Measurements from ENCODE around the gene CR1.
"Not testable (repeated sequence)": the region's sequence is repeated elsewhere in the genome, so short reads cannot be mapped to it uniquely, and the experiment has no call there.

Gene CR1

GRCh38 chr1:207690551-207690950 lies 194.6 kb downstream of the CR1 start:
- H3K27ac ChIP-seq; DNase-seq; H3K36me3 ChIP-seq; H3K9me3 ChIP-seq (ENCODE audit: severe bottlenecking); H3K4me3 ChIP-seq (ENCODE audit: low read depth, low read length): not testable (repeated sequence)
- peaks cover 50% of the 10 kb centered on the region for H3K27me3 ChIP-seq (ENCODE audit: insufficient read depth, low read depth, severe bottlenecking)

DNA sequence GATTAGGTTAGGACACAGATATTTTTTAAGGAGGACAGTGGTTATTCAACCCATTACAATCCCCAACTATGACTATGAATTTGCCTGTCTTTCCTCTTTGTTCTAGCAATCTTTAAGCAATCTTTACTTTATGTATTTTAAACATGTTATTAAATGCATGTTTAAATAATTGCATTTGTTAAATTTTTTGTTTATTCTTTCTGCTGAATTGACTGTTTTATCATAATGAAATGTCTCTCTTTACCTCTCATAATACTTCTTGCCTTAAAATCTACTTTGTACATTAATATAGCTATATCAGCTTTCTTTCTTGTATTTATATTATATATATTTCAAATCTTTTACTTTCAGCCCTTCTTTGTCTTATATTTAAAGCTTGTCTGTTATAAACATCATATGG lies 195.1 kb downstream of the CR1 start:
- H3K36me3 ChIP-seq: no peaks in the 10 kb centered on the region
- no peak overlapping the region for H3K27ac ChIP-seq

More for the DNA sequence above, 195.1 kb downstream of the CR1 start:
- Histone ChIP-seq H3K27me3 (ENCODE audit: insufficient read depth, low read depth, severe bottlenecking) (peaks cover 50% of the 10 kb centered on the region), H3K9me3 (ENCODE audit: severe bottlenecking) (no peaks in the 10 kb centered on the region), H3K4me3 (ENCODE audit: low read depth, low read length) (no peak overlapping the region)
- TF ChIP-seq, protein P1, sequence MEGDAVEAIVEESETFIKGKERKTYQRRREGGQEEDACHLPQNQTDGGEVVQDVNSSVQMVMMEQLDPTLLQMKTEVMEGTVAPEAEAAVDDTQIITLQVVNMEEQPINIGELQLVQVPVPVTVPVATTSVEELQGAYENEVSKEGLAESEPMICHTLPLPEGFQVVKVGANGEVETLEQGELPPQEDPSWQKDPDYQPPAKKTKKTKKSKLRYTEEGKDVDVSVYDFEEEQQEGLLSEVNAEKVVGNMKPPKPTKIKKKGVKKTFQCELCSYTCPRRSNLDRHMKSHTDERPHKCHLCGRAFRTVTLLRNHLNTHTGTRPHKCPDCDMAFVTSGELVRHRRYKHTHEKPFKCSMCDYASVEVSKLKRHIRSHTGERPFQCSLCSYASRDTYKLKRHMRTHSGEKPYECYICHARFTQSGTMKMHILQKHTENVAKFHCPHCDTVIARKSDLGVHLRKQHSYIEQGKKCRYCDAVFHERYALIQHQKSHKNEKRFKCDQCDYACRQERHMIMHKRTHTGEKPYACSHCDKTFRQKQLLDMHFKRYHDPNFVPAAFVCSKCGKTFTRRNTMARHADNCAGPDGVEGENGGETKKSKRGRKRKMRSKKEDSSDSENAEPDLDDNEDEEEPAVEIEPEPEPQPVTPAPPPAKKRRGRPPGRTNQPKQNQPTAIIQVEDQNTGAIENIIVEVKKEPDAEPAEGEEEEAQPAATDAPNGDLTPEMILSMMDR (IDR thresholded peaks at IDR 0.05; ENCODE audit: low read depth, low read length): no peak
- DNase-seq: no peak
